GM06990 (cell line): ENCODE data around the gene DRG2.

Source experiments
- DNase-seq: peaks from one replicate; pipeline ENCODE4 v3.0.0-alpha.2; 2011; ENCODE audit not compliant: insufficient read length; ENCODE audit errors: extremely low read depth
- H3K27me3 ChIP-seq: replicated peaks from 2 replicates; pipeline ENCODE4 v1.6.0; 2011; ENCODE audit warnings: low read length; ENCODE audit not compliant: control insufficient read depth, insufficient read depth
- H3K36me3 ChIP-seq: 2 replicates; pipeline ENCODE4 v1.5.1; 2011; ENCODE audit warnings: low read length; ENCODE audit not compliant: control insufficient read depth, insufficient read depth
- H3K4me3 ChIP-seq: replicated peaks from 2 replicates; pipeline ENCODE4 v1.5.1; 2011; ENCODE audit warnings: low read depth, mild to moderate bottlenecking, control low read depth, low read length
- CTCF ChIP-seq: IDR thresholded peaks from 2 replicates; pipeline ENCODE4 v1.5.1; 2011; ENCODE audit warnings: low read length, control low read depth, mild to moderate bottlenecking, inconsistent platforms; ENCODE audit not compliant: insufficient read depth, poor library complexity, severe bottlenecking

DRG2 gene

GRCh38 chr17:18084256-18084655 is 3.5 kb upstream of the DRG2 start:
- TF ChIP-seq CTCF: no peak
- Histone ChIP-seq H3K4me3 (no peak overlapping the region), H3K36me3 (no peaks in the 10 kb centered on the region), H3K27me3 (no peaks in the 10 kb centered on the region)
- DNase-seq: no peak

GRCh38 chr17:18089613-18090012 is 1.9 kb downstream of the DRG2 start:
- no peak overlapping the region for H3K4me3 ChIP-seq
- no peak for DNase-seq
- no peaks in the 10 kb centered on the region for H3K27me3 ChIP-seq
- H3K36me3 ChIP-seq: peaks cover 7% of the 10 kb centered on the region
- TF ChIP-seq CTCF: no peak

- H3K4me3 ChIP-seq: no peak overlapping the region
- no peak for DNase-seq
- peak; percentile 28 for TF ChIP-seq CTCF
- no peaks in the 10 kb centered on the region for H3K27me3 ChIP-seq
- peaks cover 17% of the 10 kb centered on the region for H3K36me3 ChIP-seq
Observed at GRCh38 chr17:18093616-18094408, 6.1 kb downstream of the DRG2 start.

- DNase-seq: no peak
- Histone ChIP-seq H3K4me3 (no peak overlapping the region), H3K36me3 (peaks cover 18% of the 10 kb centered on the region), H3K27me3 (no peaks in the 10 kb centered on the region)
- no peak for TF ChIP-seq CTCF
Observed at GRCh38 chr17:18094409-18094807, 6.7 kb downstream of the DRG2 start.

GRCh38 chr17:18099516-18099915 is 11.8 kb downstream of the DRG2 start:
- Histone ChIP-seq H3K36me3 (peaks cover 37% of the 10 kb centered on the region), H3K4me3 (no peak overlapping the region), H3K27me3 (no peaks in the 10 kb centered on the region)
- no peak for DNase-seq
- no peak for TF ChIP-seq CTCF

- no peak for DNase-seq
- Histone ChIP-seq H3K27me3 (no peaks in the 10 kb centered on the region), H3K36me3 (peaks cover 41% of the 10 kb centered on the region), H3K4me3 (no peak overlapping the region)
- no peak for TF ChIP-seq CTCF
Observed at GRCh38 chr17:18100616-18101015, 12.9 kb downstream of the DRG2 start.
